ENCODE results near the gene GRIN2A. TPM values are rescaled to one million over a fixed set of nuclear protein-coding genes. Genes with fewer than 3 reads are reported as not detected.

GRIN2A gene
- total and polyA plus RNA-seq, 2 donors (not counting 3 experiments of a cell fraction or from before 2014, with no cell fraction given): not detected

DNA sequence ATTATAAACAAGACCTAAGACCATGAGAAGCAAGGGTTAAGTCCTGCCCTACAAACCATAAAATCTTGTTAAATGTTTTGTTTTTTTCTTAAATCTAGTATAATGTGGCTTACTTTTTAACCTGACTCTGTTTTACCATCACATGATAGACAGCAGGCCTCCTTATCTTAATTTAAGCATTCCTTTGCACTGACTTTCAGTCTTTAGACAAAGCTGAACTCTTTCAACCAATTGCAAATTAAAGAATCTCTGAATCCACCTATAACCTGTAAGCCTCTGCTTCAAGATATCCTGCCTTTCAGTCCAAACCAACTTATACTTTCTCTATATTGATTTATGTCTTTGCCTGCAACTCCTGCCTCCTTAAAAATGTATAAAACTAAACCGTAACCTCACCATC lies 478.5 kb downstream of the GRIN2A start:
- Histone ChIP-seq H3K4me1 (ENCODE audit: control insufficient read depth, extremely low read depth, insufficient read depth, low read length) (no peaks in the 10 kb centered on the region), H3K79me2 (ENCODE audit: control insufficient read depth, insufficient read depth, low read length) (no peaks in the 10 kb centered on the region), H3K36me3 (ENCODE audit: control insufficient read depth in 2 of 2, extremely low read depth in 1 of 2, insufficient read depth in 2 of 2, low read length in 2 of 2) (no peaks in the 10 kb centered on the region), H3K27me3 (ENCODE audit: control insufficient read depth in 2 of 2, insufficient read depth in 2 of 2, low read length in 2 of 2) (no peaks in the 10 kb centered on the region), H3K4me3 (replicated peaks in 1 of 3; ENCODE audit: insufficient read depth in 1 of 3, low read depth in 1 of 3, low read length in 3 of 3) (no peak overlapping the region), H2AFZ (ENCODE audit: low read depth, low read length) (no peak overlapping the region), H3K9me1 (replicated peaks; ENCODE audit: control insufficient read depth, extremely low read depth, insufficient read depth, low read length) (no peaks in the 10 kb centered on the region), H3K27ac (ENCODE audit: insufficient read depth, low read depth, low read length) (no peak overlapping the region), H3K4me2 (ENCODE audit: insufficient read depth, low read length) (no peak overlapping the region), H3K9me3 (replicated peaks; ENCODE audit: control insufficient read depth, insufficient read depth, low read length) (no peaks in the 10 kb centered on the region), H4K20me1 (replicated peaks; ENCODE audit: control insufficient read depth, extremely low read depth, insufficient read depth, low read length) (no peaks in the 10 kb centered on the region), H3K9ac (replicated peaks; ENCODE audit: extremely low read depth, insufficient read depth, low read length) (no peak overlapping the region)
- ChIA-PET POLR2A (no interaction called here), CTCF (no interaction called here)
- TF ChIP-seq POLR2AphosphoS5 (IDR thresholded peaks at IDR 0.05; ENCODE audit: insufficient read depth, low read depth, low read length) (no peak), EZH2 (IDR thresholded peaks at IDR 0.05; ENCODE audit: borderline replicate concordance, low read depth, low read length, severe bottlenecking) (no peak), MYC (IDR thresholded peaks at IDR 0.05; ENCODE audit: low read depth, low read length) (no peak), POLR2A (IDR thresholded peaks at IDR 0.05; ENCODE audit: low read depth, low read length) (no peak), GATA2 (IDR thresholded peaks at IDR 0.05; ENCODE audit: insufficient read depth, insufficient read length, low read depth, low read length) (no peak), MAX (IDR thresholded peaks at IDR 0.05; ENCODE audit: insufficient read depth, insufficient read length) (no peak), JUN (IDR thresholded peaks at IDR 0.05; ENCODE audit: borderline replicate concordance, insufficient read depth, insufficient read length, low read depth) (no peak), FOS (IDR thresholded peaks at IDR 0.05; ENCODE audit: borderline replicate concordance, insufficient read depth, low read length) (no peak)
- TF ChIP-seq, protein P1, sequence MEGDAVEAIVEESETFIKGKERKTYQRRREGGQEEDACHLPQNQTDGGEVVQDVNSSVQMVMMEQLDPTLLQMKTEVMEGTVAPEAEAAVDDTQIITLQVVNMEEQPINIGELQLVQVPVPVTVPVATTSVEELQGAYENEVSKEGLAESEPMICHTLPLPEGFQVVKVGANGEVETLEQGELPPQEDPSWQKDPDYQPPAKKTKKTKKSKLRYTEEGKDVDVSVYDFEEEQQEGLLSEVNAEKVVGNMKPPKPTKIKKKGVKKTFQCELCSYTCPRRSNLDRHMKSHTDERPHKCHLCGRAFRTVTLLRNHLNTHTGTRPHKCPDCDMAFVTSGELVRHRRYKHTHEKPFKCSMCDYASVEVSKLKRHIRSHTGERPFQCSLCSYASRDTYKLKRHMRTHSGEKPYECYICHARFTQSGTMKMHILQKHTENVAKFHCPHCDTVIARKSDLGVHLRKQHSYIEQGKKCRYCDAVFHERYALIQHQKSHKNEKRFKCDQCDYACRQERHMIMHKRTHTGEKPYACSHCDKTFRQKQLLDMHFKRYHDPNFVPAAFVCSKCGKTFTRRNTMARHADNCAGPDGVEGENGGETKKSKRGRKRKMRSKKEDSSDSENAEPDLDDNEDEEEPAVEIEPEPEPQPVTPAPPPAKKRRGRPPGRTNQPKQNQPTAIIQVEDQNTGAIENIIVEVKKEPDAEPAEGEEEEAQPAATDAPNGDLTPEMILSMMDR (IDR thresholded peaks at IDR 0.05; ENCODE audit: extremely low read depth in 1 of 2, insufficient read depth in 1 of 2, low read depth in 1 of 2, low read length in 2 of 2): no peak
- intact Hi-C loops (cut with micrococcal nuclease): no loop called here
- no TSS peak for BruUV-seq (replicated peaks)
- DNase-seq (ENCODE audit: low read depth, low spot score) (no peak), FAIRE-seq (no peak)
- dilution Hi-C loops (cut with MboI; ENCODE audit: extremely low pct_ligation_motif_present, low sequenced_read_pairs): no loop called here

Small RNA genes within 50 kb of the gene (small RNA-seq; reads per million reads assigned to genes)
- not detected for gene RN7SL493P (ENCODE audit: insufficient read depth, insufficient read length, low read depth, low replicate concordance)

Other genes starting within 250 kb of the GRIN2A start
- 13.0 and 14.6 TPM in 2 replicates for gene ATF7IP2, start 203.6 kb upstream of the GRIN2A start, total RNA-seq
- gene ATF7IP2, start 203.6 kb upstream of the GRIN2A start, polyA plus RNA-seq: 8.1 and 9.7 TPM in 2 replicates